ENCODE results near the gene RIPK4.

Gene RIPK4

GRCh38 chr21:41802684-41803083, 35.8 kb upstream of the RIPK4 start:
- TF ChIP-seq CTCF (IDR thresholded peaks at IDR 0.05; ENCODE audit: insufficient read depth, missing control alignments), result no peak
- DNase-seq (ENCODE audit: insufficient read length, low spot score) (no peak), FAIRE-seq (no peak)

- DNase-seq (ENCODE audit: insufficient read length, low spot score) (no peak), FAIRE-seq (no peak)
- no peak for TF ChIP-seq CTCF (IDR thresholded peaks at IDR 0.05; ENCODE audit: insufficient read depth, missing control alignments)
These were observed 35.3 kb upstream of the RIPK4 start for GRCh38 chr21:41802198-41802584.

GRCh38 chr21:41801321-41802197, 34.7 kb upstream of the RIPK4 start:
- DNase-seq (ENCODE audit: insufficient read length, low spot score), result no peak
- TF ChIP-seq CTCF (IDR thresholded peaks at IDR 0.05; ENCODE audit: insufficient read depth, missing control alignments), result no peak
- FAIRE-seq, result no peak

GRCh38 chr21:41800425-41801320, 33.8 kb upstream of the RIPK4 start:
- no peak for DNase-seq (ENCODE audit: insufficient read length, low spot score)
- no peak for TF ChIP-seq CTCF (IDR thresholded peaks at IDR 0.05; ENCODE audit: insufficient read depth, missing control alignments)
- FAIRE-seq, result no peak

- FAIRE-seq (no peak), DNase-seq (ENCODE audit: insufficient read length, low spot score) (no peak)
- no peak for TF ChIP-seq CTCF (IDR thresholded peaks at IDR 0.05; ENCODE audit: insufficient read depth, missing control alignments)
These were observed 32.9 kb upstream of the RIPK4 start for GRCh38 chr21:41799763-41800162.

GRCh38 chr21:41798326-41798725, 31.5 kb upstream of the RIPK4 start:
- no peak for TF ChIP-seq CTCF (IDR thresholded peaks at IDR 0.05; ENCODE audit: insufficient read depth, missing control alignments)
- FAIRE-seq (no peak), DNase-seq (ENCODE audit: insufficient read length, low spot score) (no peak)
